K562 (cell line): ENCODE results near the gene KMO. TPM values are rescaled to one million over a fixed set of nuclear protein-coding genes. Genes with fewer than 3 reads are reported as not detected.

Source experiments
- ATAC-seq: fragments of 200-7000 bp; cut with Tn5 transposase; 3 replicates; pipeline ENCODE4 v1.9.1; 2020; ENCODE audit warnings: moderate library complexity
- BruUV-seq: library from RNA; stranded (reverse); fragments of 400-500 nt; replicated peaks from 2 replicates; lab custom pipeline; 2021; lab: Mats Ljungman, UMichigan
- CTCF ChIA-PET: fragments of 300-600 bp; formaldehyde crosslinking; extraction: SDS; loops from one replicate; lab custom pipeline; 2021; ENCODE audit warnings: low intra/inter-chr PET ratio; lab: Yijun Ruan, JAX
- POLR2A ChIA-PET: fragments of 300-600, 350-650 bp; sonication (Branson Sonifier 250); formaldehyde crosslinking; extraction: SDS; loops from one replicate; lab custom pipeline; 2021; ENCODE audit warnings: antibody characterized with exemption, inconsistent platforms; lab: Yijun Ruan, JAX
- DNase-seq, 4 experiments: peaks; one replicate each; pipeline versions ENCODE4 v3.0.0 to v3.0.0-alpha.2; 2011 to 2018; ENCODE audit warnings: low spot score in 3 of 4, mixed read lengths in 3 of 4; ENCODE audit errors: extremely low read depth in 1 of 4
- FAIRE-seq: peaks from 2 replicates; lab custom pipeline; 2011; peaks lifted over from hg19 to GRCh38; lab: Jason Lieb, UNC
- H2AFZ ChIP-seq: 2 replicates; pipeline ENCODE4 v1.6.0; 2011; ENCODE audit warnings: low read depth, low read length, control low read depth, inconsistent platforms
- H3K27ac ChIP-seq: fragments of 200-600 bp; 3 replicates; pipeline ENCODE4 v1.8.0; 2011; ENCODE audit warnings: low read depth, mild to moderate bottlenecking, control low read depth, inconsistent platforms, low read length, moderate library complexity, mixed read lengths; ENCODE audit errors: extremely low read depth
- H3K27me3 ChIP-seq, 2 experiments: fragments of 300-600 bp in 1 of 2; 2 replicates in 1 of 2; 3 replicates in 1 of 2; pipeline versions ENCODE4 v1.6.0 to v1.8.0; 2011; ENCODE audit warnings: inconsistent platforms in 2 of 2, low read length in 2 of 2, mild to moderate bottlenecking in 1 of 2, mixed read lengths in 1 of 2, moderate library complexity in 1 of 2; ENCODE audit not compliant: control insufficient read depth in 2 of 2, insufficient read depth in 2 of 2
- H3K36me3 ChIP-seq: fragments of 300-600 bp; 3 replicates; pipeline ENCODE4 v1.8.0; 2011; ENCODE audit warnings: mild to moderate bottlenecking, low read length, inconsistent platforms; ENCODE audit not compliant: control insufficient read depth, insufficient read depth
- H3K4me1 ChIP-seq, 2 experiments: fragments of 200-600 bp in 1 of 2; replicated peaks in 1 of 2; 2 replicates in 1 of 2; 3 replicates in 1 of 2; pipeline versions ENCODE4 v1.5.1 to v1.8.0; 2011; ENCODE audit warnings: inconsistent platforms in 2 of 2, low read length in 2 of 2, mild to moderate bottlenecking in 1 of 2, mixed read lengths in 1 of 2, moderate library complexity in 1 of 2; ENCODE audit not compliant: control insufficient read depth in 2 of 2, insufficient read depth in 2 of 2
- H3K4me2 ChIP-seq: 2 replicates; pipeline ENCODE4 v1.6.1; 2011; ENCODE audit warnings: low read length, control low read depth, inconsistent platforms, mixed read lengths; ENCODE audit not compliant: insufficient read depth
- H3K4me3 ChIP-seq: fragments of 200-600 bp; sonication (generic), shearing (Covaris generic); 2 replicates; pipeline ENCODE4 v1.5.1; 2016; ENCODE audit warnings: control low read depth, inconsistent platforms
- H3K79me2 ChIP-seq: fragments of 200-600 bp; 3 replicates; pipeline ENCODE4 v1.8.0; 2011; ENCODE audit warnings: low read length, inconsistent platforms; ENCODE audit not compliant: control insufficient read depth, insufficient read depth
- H3K9ac ChIP-seq, 2 experiments: 2 replicates each; pipeline versions ENCODE4 v1.6.0 to v1.6.1; 2011; ENCODE audit warnings: low read depth in 2 of 2, low read length in 2 of 2, control low read depth in 1 of 2, inconsistent platforms in 1 of 2, mild to moderate bottlenecking in 1 of 2, mixed read lengths in 1 of 2; ENCODE audit not compliant: insufficient read depth in 1 of 2
- H3K9me1 ChIP-seq: one replicate; pipeline ENCODE4 v1.6.0; 2011; ENCODE audit warnings: inconsistent platforms, mild to moderate bottlenecking, low read length, moderate library complexity; ENCODE audit not compliant: control insufficient read depth, insufficient read depth
- H3K9me3 ChIP-seq: replicated peaks from 2 replicates; pipeline ENCODE4 v1.5.1; 2011; ENCODE audit warnings: low read depth, low read length, inconsistent platforms; ENCODE audit not compliant: control insufficient read depth, insufficient read depth
- H4K20me1 ChIP-seq: replicated peaks from 2 replicates; pipeline ENCODE4 v1.6.1; 2011; ENCODE audit warnings: low read length, inconsistent platforms, mixed read lengths; ENCODE audit not compliant: control insufficient read depth, insufficient read depth
- BCOR ChIP-seq: fragments of 450-650 bp; IDR thresholded peaks from 2 replicates; pipeline ENCODE4 v1.6.1; 2016
- COPS2 ChIP-seq: fragments of 450-650 bp; conservative IDR thresholded peaks from 2 replicates; pipeline ENCODE4 v1.6.1; 2016; ENCODE audit warnings: mild to moderate bottlenecking, moderate library complexity
- ETV6 ChIP-seq, 3 experiments: fragments of 150-350 bp in 1 of 3; sonication (generic) in 1 of 3; formaldehyde crosslinking in 1 of 3; IDR thresholded peaks; 2 replicates each; pipeline versions ENCODE4 v1.6.1 to v1.8.0; 2014 to 2022; ENCODE audit warnings: borderline replicate concordance in 2 of 3, low read depth in 2 of 3, antibody characterized with exemption in 1 of 3, low read length in 1 of 3, mild to moderate bottlenecking in 1 of 3, missing genetic modification reagents in 1 of 3
- HDAC1 ChIP-seq, 2 experiments: fragments of 450-650 bp; IDR thresholded peaks; 2 replicates each; pipeline ENCODE4 v1.6.1; 2016 to 2017; ENCODE audit warnings: inconsistent platforms in 1 of 2, mild to moderate bottlenecking in 1 of 2, moderate library complexity in 1 of 2
- MYBL2 ChIP-seq, 2 experiments: fragments of 450-650 bp in 1 of 2; sonication (generic) in 1 of 2; formaldehyde crosslinking in 1 of 2; IDR thresholded peaks; 2 replicates each; pipeline versions ENCODE4 v1.6.1 to v1.8.1; 2017 to 2022; ENCODE audit warnings: borderline replicate concordance in 1 of 2, inconsistent platforms in 1 of 2, low read depth in 1 of 2, mild to moderate bottlenecking in 1 of 2, missing genetic modification reagents in 1 of 2, moderate library complexity in 1 of 2
- SREBF1 ChIP-seq: fragments of 150-350 bp; IDR thresholded peaks from 2 replicates; pipeline ENCODE4 v1.6.1; 2014; ENCODE audit warnings: antibody characterized with exemption, low read depth, low read length, borderline replicate concordance
- ZNF384 ChIP-seq: IDR thresholded peaks from 2 replicates; pipeline ENCODE4 v1.6.1; 2012; ENCODE audit warnings: low read depth, low read length, improper control_type of control experiment
- ZNF583 ChIP-seq: fragments of 250-450 bp; sonication (Bioruptor Pico); IDR thresholded peaks from 2 replicates; pipeline ENCODE4 v1.4.0; 2020
- WGBS: fragments of 100-300 bp; shearing (Covaris generic); methylation state at CpG from one replicate; pipeline ENCODE4 v1.1.6; 2016; ENCODE audit warnings: low coverage, mixed read lengths; ENCODE audit not compliant: insufficient coverage; ENCODE audit errors: missing lambda C conversion rate; 5-methylcytosine and 5-hydroxymethylcytosine counted together
- in situ Hi-C: fragments of 300-500 bp; cut with MboI; formaldehyde crosslinking; loops from 4 replicates; pipeline ENCODE4 v1.15.0; 2018; ENCODE audit warnings: inconsistent platforms, mixed read lengths
- intact Hi-C: fragments of 100-400 bp; cut with micrococcal nuclease; formaldehyde crosslinking; loops from 2 replicates; pipeline ENCODE4 v1.14.2; 2022
- polyA plus RNA-seq, 8 experiments: library from polyadenylated mRNA; depleted of rRNA in 4 of 8; stranded (reverse) in 5 of 8; unstranded in 3 of 8; fragments of >200 nt; fragmentation: Nextera tagmentation in 2 of 8; fragmentation: Illumina TruSeq in 1 of 8; extraction: Ambion mirVana in 2 of 8; extraction: Trizol in 1 of 8; gene quantifications; 2 replicates each; pipeline versions ENCODE4 v1.2.1 to v1.2.3, GENCODE V29; 2011 to 2014; ENCODE audit warnings: inconsistent platforms in 1 of 8, missing spikeins in 1 of 8
- total RNA-seq, 7 experiments: library from RNA; depleted of rRNA in 6 of 7; stranded (reverse); fragments of >200 nt in 6 of 7; fragmentation: Illumina TruSeq in 2 of 7; extraction: Trizol in 2 of 7; gene quantifications; 2 replicates each; pipeline versions ENCODE4 v1.2.1 to v1.2.3, GENCODE V29; 2011 to 2021; ENCODE audit warnings: low replicate concordance in 1 of 7
- TF ChIP-seq, protein P1 (sequence below): sonication (generic); formaldehyde crosslinking; IDR thresholded peaks from 2 replicates; pipeline ENCODE4 v1.8.1; 2023; ENCODE audit warnings: mild to moderate bottlenecking, missing genetic modification reagents
- TF ChIP-seq, protein P2 (sequence below): sonication (generic); formaldehyde crosslinking; IDR thresholded peaks from 2 replicates; pipeline ENCODE4 v1.8.0; 2022; ENCODE audit warnings: mild to moderate bottlenecking, missing genetic modification reagents
- TF ChIP-seq, protein P3 (sequence below): fragments of 450-650 bp; IDR thresholded peaks from 2 replicates; pipeline ENCODE4 v1.7.1; 2018; ENCODE audit warnings: mild to moderate bottlenecking, low read depth; ENCODE audit not compliant: partially characterized antibody
- TF ChIP-seq, protein P4 (sequence below): conservative IDR thresholded peaks from 2 replicates; pipeline ENCODE4 v1.6.1; 2011; ENCODE audit warnings: low read depth, mild to moderate bottlenecking, low read length; ENCODE audit not compliant: control insufficient read depth

KMO gene
- total and polyA plus RNA-seq, 9 of the 15 experiments (the other 6 are each of a cell fraction or from before 2014, with no cell fraction given), result 0.01 to 0.11 (median 0.01) TPM; not detected in 6

DNA sequence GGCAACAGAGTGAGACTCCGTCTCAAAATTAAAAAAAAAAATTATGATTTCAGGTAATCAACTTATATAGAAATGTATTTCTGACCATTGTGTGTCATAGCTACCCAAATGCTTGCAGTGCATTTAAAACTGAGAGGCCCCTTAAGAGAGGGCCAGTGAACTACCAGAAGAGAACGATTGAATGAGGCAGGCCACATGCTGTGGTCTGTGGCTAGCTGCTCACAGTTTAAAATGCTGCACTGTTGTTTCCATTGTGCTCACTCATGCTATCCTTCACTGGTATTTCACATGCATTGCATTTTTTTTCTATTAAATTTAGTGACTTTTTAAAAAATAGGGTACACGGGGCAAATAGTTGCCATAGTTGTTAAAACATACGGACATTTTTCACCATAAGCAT, 82.0 kb downstream of the KMO start:
- Histone ChIP-seq H3K9me1 (no peaks in the 10 kb centered on the region), H3K4me1 (peaks cover 7 to 19% of the 10 kb centered on the region in 2 experiments), H3K9me3 (no peaks in the 10 kb centered on the region), H3K27ac (no peak overlapping the region), H3K4me2 (no peak overlapping the region), H3K36me3 (peaks cover 2% of the 10 kb centered on the region; the same call in 1 of the 3 replicates), H3K9ac (no peak overlapping the region), H3K27me3 (no peaks in the 10 kb centered on the region), H2AFZ (no peak overlapping the region), H3K79me2 (no peaks in the 10 kb centered on the region), H3K4me3 (no peak overlapping the region), H4K20me1 (no peaks in the 10 kb centered on the region)
- DNase-seq (no peak), FAIRE-seq (no peak), ATAC-seq (no peak)
- no TSS peak for BruUV-seq
- ChIA-PET CTCF (no interaction called here), POLR2A (interaction anchor here (0.7 to 0.8 kb wide), 2 partner anchors 11 to 13 kb away, joined by 3 to 4 read pairs; no protein-coding TSS in a partner anchor)
- WGBS, result 85% methylated on average over 4 of the region's 4 CpGs
- in situ Hi-C loops (loop anchor here (25.0 kb wide), 1 partner anchor 373 kb away; the partner anchor contains the start of gene MAP1LC3C), intact Hi-C loops (no loop called here)
- TF ChIP-seq HDAC1 (IDR thresholded peaks at IDR 0.05) (no peak), SREBF1 (no peak), MYBL2 (IDR thresholded peaks at IDR 0.05; ENCODE audit: low read depth) (no peak), MYBL2 (CRISPR knock-in tag; IDR thresholded peaks at IDR 0.05; ENCODE audit: borderline replicate concordance) (no peak), ZNF384 (no peak), BCOR (no peak), COPS2 (no peak), ETV6 (IDR thresholded peaks at IDR 0.05; ENCODE audit: borderline replicate concordance in 1 of 2, low read depth in 2 of 2, low read length in 1 of 2) (no peak), ETV6 (CRISPR knock-in tag; IDR thresholded peaks at IDR 0.05; ENCODE audit: borderline replicate concordance) (no peak), ZNF583 (CRISPR knock-in tag) (no peak)
- TF ChIP-seq, protein P1, sequence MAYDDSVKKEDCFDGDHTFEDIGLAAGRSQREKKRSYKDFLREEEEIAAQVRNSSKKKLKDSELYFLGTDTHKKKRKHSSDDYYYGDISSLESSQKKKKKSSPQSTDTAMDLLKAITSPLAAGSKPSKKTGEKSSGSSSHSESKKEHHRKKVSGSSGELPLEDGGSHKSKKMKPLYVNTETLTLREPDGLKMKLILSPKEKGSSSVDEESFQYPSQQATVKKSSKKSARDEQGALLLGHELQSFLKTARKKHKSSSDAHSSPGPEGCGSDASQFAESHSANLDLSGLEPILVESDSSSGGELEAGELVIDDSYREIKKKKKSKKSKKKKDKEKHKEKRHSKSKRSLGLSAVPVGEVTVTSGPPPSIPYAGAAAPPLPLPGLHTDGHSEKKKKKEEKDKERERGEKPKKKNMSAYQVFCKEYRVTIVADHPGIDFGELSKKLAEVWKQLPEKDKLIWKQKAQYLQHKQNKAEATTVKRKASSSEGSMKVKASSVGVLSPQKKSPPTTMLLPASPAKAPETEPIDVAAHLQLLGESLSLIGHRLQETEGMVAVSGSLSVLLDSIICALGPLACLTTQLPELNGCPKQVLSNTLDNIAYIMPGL (CRISPR knock-in tag), result no peak
- TF ChIP-seq, protein P2, sequence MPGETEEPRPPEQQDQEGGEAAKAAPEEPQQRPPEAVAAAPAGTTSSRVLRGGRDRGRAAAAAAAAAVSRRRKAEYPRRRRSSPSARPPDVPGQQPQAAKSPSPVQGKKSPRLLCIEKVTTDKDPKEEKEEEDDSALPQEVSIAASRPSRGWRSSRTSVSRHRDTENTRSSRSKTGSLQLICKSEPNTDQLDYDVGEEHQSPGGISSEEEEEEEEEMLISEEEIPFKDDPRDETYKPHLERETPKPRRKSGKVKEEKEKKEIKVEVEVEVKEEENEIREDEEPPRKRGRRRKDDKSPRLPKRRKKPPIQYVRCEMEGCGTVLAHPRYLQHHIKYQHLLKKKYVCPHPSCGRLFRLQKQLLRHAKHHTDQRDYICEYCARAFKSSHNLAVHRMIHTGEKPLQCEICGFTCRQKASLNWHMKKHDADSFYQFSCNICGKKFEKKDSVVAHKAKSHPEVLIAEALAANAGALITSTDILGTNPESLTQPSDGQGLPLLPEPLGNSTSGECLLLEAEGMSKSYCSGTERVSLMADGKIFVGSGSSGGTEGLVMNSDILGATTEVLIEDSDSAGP (CRISPR knock-in tag), result no peak
- TF ChIP-seq, protein P3, sequence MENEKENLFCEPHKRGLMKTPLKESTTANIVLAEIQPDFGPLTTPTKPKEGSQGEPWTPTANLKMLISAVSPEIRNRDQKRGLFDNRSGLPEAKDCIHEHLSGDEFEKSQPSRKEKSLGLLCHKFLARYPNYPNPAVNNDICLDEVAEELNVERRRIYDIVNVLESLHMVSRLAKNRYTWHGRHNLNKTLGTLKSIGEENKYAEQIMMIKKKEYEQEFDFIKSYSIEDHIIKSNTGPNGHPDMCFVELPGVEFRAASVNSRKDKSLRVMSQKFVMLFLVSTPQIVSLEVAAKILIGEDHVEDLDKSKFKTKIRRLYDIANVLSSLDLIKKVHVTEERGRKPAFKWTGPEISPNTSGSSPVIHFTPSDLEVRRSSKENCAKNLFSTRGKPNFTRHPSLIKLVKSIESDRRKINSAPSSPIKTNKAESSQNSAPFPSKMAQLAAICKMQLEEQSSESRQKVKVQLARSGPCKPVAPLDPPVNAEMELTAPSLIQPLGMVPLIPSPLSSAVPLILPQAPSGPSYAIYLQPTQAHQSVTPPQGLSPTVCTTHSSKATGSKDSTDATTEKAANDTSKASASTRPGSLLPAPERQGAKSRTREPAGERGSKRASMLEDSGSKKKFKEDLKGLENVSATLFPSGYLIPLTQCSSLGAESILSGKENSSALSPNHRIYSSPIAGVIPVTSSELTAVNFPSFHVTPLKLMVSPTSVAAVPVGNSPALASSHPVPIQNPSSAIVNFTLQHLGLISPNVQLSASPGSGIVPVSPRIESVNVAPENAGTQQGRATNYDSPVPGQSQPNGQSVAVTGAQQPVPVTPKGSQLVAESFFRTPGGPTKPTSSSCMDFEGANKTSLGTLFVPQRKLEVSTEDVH, result no peak
- TF ChIP-seq, protein P4, sequence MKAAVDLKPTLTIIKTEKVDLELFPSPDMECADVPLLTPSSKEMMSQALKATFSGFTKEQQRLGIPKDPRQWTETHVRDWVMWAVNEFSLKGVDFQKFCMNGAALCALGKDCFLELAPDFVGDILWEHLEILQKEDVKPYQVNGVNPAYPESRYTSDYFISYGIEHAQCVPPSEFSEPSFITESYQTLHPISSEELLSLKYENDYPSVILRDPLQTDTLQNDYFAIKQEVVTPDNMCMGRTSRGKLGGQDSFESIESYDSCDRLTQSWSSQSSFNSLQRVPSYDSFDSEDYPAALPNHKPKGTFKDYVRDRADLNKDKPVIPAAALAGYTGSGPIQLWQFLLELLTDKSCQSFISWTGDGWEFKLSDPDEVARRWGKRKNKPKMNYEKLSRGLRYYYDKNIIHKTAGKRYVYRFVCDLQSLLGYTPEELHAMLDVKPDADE, result no peak
